HT1080 (cell line): ENCODE results near the gene UBAP1L. TPM values are rescaled to one million over a fixed set of nuclear protein-coding genes. Genes with fewer than 3 reads are reported as not detected.
A peak's percentile ranks its signal among the peaks of the same experiment; 100 is the strongest.

ENCODE experiments used
- DNase-seq: peaks from one replicate; pipeline ENCODE4 v3.0.0-alpha.2; 2015; ENCODE audit warnings: low read depth
- total RNA-seq: library from RNA; depleted of rRNA; stranded (reverse); fragments of >200 nt; shearing (Covaris generic); gene quantifications from 2 replicates; pipeline ENCODE4 v1.2.3, GENCODE V29; 2014

The UBAP1L gene
- total RNA-seq, 1 experiment from 2014 or later: 0.37 TPM

GRCh38 chr15:65066635-65067316, 48.2 kb downstream of the UBAP1L start:
- no peak for DNase-seq

GRCh38 chr15:65066001-65066634, 48.9 kb downstream of the UBAP1L start:
- DNase-seq: no peak

- no peak for DNase-seq
Observed at GRCh38 chr15:65062726-65063125, 52.3 kb downstream of the UBAP1L start.

GRCh38 chr15:65062061-65062460, 52.9 kb downstream of the UBAP1L start:
- no peak for DNase-seq

- no peak for DNase-seq
Observed at GRCh38 chr15:65060641-65061397, 54.2 kb downstream of the UBAP1L start.

- no peak for DNase-seq
Observed at GRCh38 chr15:65059931-65060596, 54.9 kb downstream of the UBAP1L start.

- no peak for DNase-seq
Observed at GRCh38 chr15:65059369-65059750, 55.6 kb downstream of the UBAP1L start.

- no peak for DNase-seq
Observed at GRCh38 chr15:65058394-65059368, 56.3 kb downstream of the UBAP1L start.

- DNase-seq: no peak
Observed at GRCh38 chr15:65057549-65057940, 57.5 kb downstream of the UBAP1L start.

GRCh38 chr15:65056868-65057548, 58.0 kb downstream of the UBAP1L start:
- DNase-seq: peak; percentile 62

- no peak for DNase-seq
Observed at GRCh38 chr15:65056106-65056505, 58.9 kb downstream of the UBAP1L start.

- peak; percentile 32 for DNase-seq
Observed at GRCh38 chr15:65055201-65055870, 59.7 kb downstream of the UBAP1L start.

GRCh38 chr15:65054333-65055200, 60.4 kb downstream of the UBAP1L start:
- peak; percentile 60 for DNase-seq

GRCh38 chr15:65052956-65053355, 62.0 kb downstream of the UBAP1L start:
- no peak for DNase-seq

GRCh38 chr15:65051266-65051665, 63.7 kb downstream of the UBAP1L start:
- DNase-seq: no peak

GRCh38 chr15:65050270-65050669, 64.7 kb downstream of the UBAP1L start:
- DNase-seq: no peak

GRCh38 chr15:65049418-65049840, 65.6 kb downstream of the UBAP1L start:
- DNase-seq: no peak

- no peak for DNase-seq
Observed at GRCh38 chr15:65048241-65048640, 66.8 kb downstream of the UBAP1L start.
